HG02798 (cell line): ENCODE data around the gene EBF3.

ENCODE experiments used
- ATAC-seq: cut with Tn5 transposase; IDR thresholded peaks from one replicate; pipeline ENCODE4 v1.9.1; 2021; ENCODE audit warnings: mild to moderate bottlenecking; ENCODE audit not compliant: unreplicated experiment, poor library complexity

EBF3 gene

GRCh38 chr10:129864082-129864481 is 100.0 kb downstream of the EBF3 start:
- no peak for ATAC-seq

GRCh38 chr10:129863201-129863663 is 100.8 kb downstream of the EBF3 start:
- no peak for ATAC-seq

- ATAC-seq, result no peak
Measured at GRCh38 chr10:129861776-129862531, 102.1 kb downstream of the EBF3 start.

GRCh38 chr10:129860396-129860795 is 103.7 kb downstream of the EBF3 start:
- no peak for ATAC-seq

- no peak for ATAC-seq
Measured at GRCh38 chr10:129859536-129859935, 104.5 kb downstream of the EBF3 start.

- no peak for ATAC-seq
Measured at GRCh38 chr10:129857242-129857960, 106.7 kb downstream of the EBF3 start.

- no peak for ATAC-seq
Measured at GRCh38 chr10:129855836-129856563, 108.1 kb downstream of the EBF3 start.

- ATAC-seq, result no peak
Measured at GRCh38 chr10:129854796-129855705, 109.0 kb downstream of the EBF3 start.

- no peak for ATAC-seq
Measured at GRCh38 chr10:129854158-129854557, 109.9 kb downstream of the EBF3 start.

GRCh38 chr10:129853562-129853903 is 110.5 kb downstream of the EBF3 start:
- no peak for ATAC-seq

- no peak for ATAC-seq
Measured at GRCh38 chr10:129852829-129853561, 111.1 kb downstream of the EBF3 start.

- ATAC-seq, result no peak
Measured at GRCh38 chr10:129851941-129852640, 112.0 kb downstream of the EBF3 start.

GRCh38 chr10:129850790-129851189 is 113.3 kb downstream of the EBF3 start:
- no peak for ATAC-seq

GRCh38 chr10:129850316-129850715 is 113.8 kb downstream of the EBF3 start:
- no peak for ATAC-seq

- no peak for ATAC-seq
Measured at GRCh38 chr10:129849853-129850252, 114.2 kb downstream of the EBF3 start.

GRCh38 chr10:129849452-129849750 is 114.7 kb downstream of the EBF3 start:
- ATAC-seq, result no peak

- ATAC-seq, result no peak
Measured at GRCh38 chr10:129848696-129849451, 115.2 kb downstream of the EBF3 start.

GRCh38 chr10:129847741-129848483 is 116.2 kb downstream of the EBF3 start:
- no peak for ATAC-seq
